ACC112 (cell line): Measurements from ENCODE around the gene IGFALS.

Experiments used
- H2AFZ ChIP-seq: fragments of 200-600 bp; sonication (generic); one replicate; pipeline ENCODE4 v1.6.0; 2017; ENCODE audit warnings: antibody characterized with exemption, low read length; ENCODE audit not compliant: unreplicated experiment
- H3K27ac ChIP-seq: fragments of 200-600 bp; sonication (generic); 2 replicates; pipeline ENCODE4 v1.5.1; 2014; ENCODE audit warnings: low read depth, mild to moderate bottlenecking, antibody characterized with exemption, low read length, moderate library complexity
- H3K27me3 ChIP-seq: fragments of 200-600 bp; sonication (generic); 2 replicates; pipeline ENCODE4 v1.6.1; 2014; ENCODE audit warnings: mild to moderate bottlenecking, antibody characterized with exemption, low read length, moderate library complexity, mixed read lengths; ENCODE audit not compliant: insufficient read depth
- H3K36me3 ChIP-seq: fragments of 200-600 bp; sonication (generic); 2 replicates; pipeline ENCODE4 v1.6.1; 2016; ENCODE audit warnings: mild to moderate bottlenecking, antibody characterized with exemption, low read length, moderate library complexity, mixed read lengths; ENCODE audit not compliant: insufficient read depth
- H3K4me1 ChIP-seq: fragments of 200-600 bp; sonication (generic); one replicate; pipeline ENCODE4 v1.6.1; 2016; ENCODE audit warnings: low read length, mixed read lengths; ENCODE audit not compliant: insufficient read depth, unreplicated experiment, control insufficient read depth
- H3K4me3 ChIP-seq: fragments of 200-600 bp; sonication (generic); 2 replicates; pipeline ENCODE4 v1.5.1; 2014; ENCODE audit warnings: mild to moderate bottlenecking, low read depth, low read length
- H3K79me2 ChIP-seq: fragments of 200-600 bp; sonication (generic); one replicate; pipeline ENCODE4 v1.6.0; 2016; ENCODE audit warnings: low read length; ENCODE audit not compliant: control insufficient read depth, unreplicated experiment, insufficient read depth

Gene IGFALS

DNA sequence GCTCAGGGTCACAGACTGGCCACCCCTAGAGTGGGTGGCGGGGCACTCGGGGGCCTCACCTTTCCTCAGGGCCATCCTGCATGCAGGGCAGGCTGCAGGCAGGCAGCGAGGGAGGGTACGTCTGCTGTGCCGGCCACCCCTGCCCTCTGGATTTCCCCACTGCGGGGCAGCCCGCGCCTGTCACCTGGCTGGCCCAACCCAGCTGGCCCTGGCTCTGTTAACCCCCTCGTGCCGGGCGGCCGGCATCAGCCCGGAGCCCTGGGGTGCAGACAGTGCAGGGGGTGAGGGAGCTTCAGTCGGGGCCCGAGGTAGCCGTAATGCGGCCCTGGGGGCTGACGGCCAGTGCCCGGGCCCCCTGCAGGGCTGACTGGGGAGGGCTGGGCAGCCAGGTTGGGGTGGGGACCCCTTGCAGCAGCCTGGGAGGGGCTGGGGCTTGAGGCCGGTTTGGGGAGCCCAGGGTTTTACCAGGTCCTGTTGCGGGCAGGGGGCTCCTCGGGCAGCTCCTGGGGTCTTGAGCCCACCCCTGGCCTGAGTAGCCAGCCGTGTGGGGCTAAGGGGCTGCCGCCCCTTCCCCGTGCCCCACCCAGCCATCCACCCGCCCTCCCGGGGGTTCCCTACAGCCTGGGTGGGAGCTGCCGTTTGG lies at the start of gene IGFALS:
Gene IGFALS (minus strand): TSS at position 128 of the 643 bp plus-strand sequence. CDS start 53 bp downstream, at position 75.
- Histone ChIP-seq H3K4me1 (no peaks in the 10 kb centered on the region), H3K36me3 (no peaks in the 10 kb centered on the region), H3K27ac (no peak within 1 kb of the TSS)

DNA sequence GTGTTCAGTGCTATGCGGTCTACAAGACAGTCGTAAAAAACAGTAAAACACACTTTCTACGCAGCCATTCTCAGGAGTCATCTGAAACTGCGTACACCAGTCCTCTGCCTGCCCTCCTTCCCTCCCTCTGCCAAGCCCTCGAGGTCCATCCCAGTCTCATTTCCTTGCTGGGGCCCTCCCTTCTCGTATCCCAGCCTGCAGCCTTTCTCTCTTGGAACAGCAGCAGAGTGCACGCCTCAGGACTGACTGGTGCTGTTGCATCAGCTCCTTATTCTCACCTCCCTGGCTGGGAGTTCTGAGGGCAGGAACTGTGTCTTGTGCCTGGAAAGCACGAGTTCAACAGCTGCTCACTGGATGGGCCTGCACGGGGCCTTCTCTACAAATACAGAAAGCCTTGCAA lies 46.0 kb upstream of the IGFALS start:
- H3K79me2 ChIP-seq: no peaks in the 10 kb centered on the region
- no peaks in the 10 kb centered on the region for H3K36me3 ChIP-seq
- no peak overlapping the region for H3K4me3 ChIP-seq
- H3K27me3 ChIP-seq: no peaks in the 10 kb centered on the region
- H3K27ac ChIP-seq: no peak overlapping the region
- peaks cover 3% of the 10 kb centered on the region for H3K4me1 ChIP-seq
- H2AFZ ChIP-seq: no peak overlapping the region

More for the DNA sequence above, at the start of gene IGFALS:
- Histone ChIP-seq H3K79me2 (peaks cover 2% of the 10 kb centered on the region), H2AFZ (no peak within 1 kb of the TSS), H3K27me3 (no peaks in the 10 kb centered on the region), H3K4me3 (no peak within 1 kb of the TSS)

DNA sequence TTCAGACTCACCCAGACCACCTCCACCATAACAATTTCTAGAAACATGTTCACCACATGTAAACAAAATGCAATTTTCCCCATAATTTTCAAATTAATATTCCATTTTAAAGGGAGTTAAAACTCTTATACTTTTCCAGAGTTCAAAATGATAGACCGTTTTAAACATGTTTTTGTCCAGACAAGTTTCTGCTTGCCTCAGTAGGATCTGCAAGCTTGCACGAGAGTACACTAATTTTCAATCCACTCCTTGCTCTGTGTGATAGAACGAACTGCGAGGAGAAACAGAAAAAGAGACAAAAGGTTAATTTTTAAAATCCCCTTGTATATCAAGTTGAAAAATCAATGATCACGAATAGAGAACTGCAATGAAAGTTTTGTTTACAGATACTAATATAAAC lies 40.6 kb upstream of the IGFALS start:
- H3K36me3 ChIP-seq: peaks cover 4% of the 10 kb centered on the region; the same call in 1 of the 2 replicates
- H3K79me2 ChIP-seq: peaks cover 21% of the 10 kb centered on the region
- H3K4me3 ChIP-seq: no peak overlapping the region
- H3K27me3 ChIP-seq: no peaks in the 10 kb centered on the region
- no peak overlapping the region for H3K27ac ChIP-seq
- H2AFZ ChIP-seq: no peak overlapping the region
- peaks cover 11% of the 10 kb centered on the region for H3K4me1 ChIP-seq

DNA sequence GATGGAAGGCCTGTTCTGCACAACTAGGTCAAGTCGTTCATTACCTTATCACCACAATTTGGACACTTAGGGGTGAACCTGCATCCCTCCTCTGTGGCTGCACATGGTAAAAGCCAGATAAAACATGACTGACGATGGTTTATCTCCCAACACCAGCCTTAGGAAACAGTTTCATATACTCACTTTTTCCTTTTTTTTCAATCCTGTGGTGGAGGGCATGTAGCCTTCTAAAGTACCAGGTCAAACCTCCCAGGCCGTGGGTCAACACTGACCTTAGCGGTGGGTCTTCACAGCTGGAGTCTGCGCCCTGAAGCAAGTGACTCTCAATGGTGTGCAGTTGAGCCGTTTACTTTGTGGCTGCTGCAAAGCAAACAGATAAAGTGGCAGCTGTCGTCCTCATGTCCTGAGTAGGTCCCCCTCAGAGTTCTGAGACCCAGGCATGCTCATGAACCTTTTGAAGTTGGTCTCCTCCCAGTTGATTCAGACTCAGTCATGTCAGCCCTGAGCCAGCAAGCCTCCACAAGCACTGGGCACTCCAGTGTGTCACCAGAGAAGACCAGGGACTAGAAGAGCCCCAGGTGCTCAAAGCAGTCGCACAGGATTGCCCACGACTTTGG lies 39.4 kb upstream of the IGFALS start:
- Histone ChIP-seq H3K27ac (no peak overlapping the region), H3K27me3 (no peaks in the 10 kb centered on the region), H3K4me3 (no peak overlapping the region), H3K79me2 (peaks cover 30% of the 10 kb centered on the region), H3K36me3 (peaks cover 4% of the 10 kb centered on the region; the same call in 1 of the 2 replicates), H3K4me1 (peaks cover 17% of the 10 kb centered on the region), H2AFZ (no peak overlapping the region)

DNA sequence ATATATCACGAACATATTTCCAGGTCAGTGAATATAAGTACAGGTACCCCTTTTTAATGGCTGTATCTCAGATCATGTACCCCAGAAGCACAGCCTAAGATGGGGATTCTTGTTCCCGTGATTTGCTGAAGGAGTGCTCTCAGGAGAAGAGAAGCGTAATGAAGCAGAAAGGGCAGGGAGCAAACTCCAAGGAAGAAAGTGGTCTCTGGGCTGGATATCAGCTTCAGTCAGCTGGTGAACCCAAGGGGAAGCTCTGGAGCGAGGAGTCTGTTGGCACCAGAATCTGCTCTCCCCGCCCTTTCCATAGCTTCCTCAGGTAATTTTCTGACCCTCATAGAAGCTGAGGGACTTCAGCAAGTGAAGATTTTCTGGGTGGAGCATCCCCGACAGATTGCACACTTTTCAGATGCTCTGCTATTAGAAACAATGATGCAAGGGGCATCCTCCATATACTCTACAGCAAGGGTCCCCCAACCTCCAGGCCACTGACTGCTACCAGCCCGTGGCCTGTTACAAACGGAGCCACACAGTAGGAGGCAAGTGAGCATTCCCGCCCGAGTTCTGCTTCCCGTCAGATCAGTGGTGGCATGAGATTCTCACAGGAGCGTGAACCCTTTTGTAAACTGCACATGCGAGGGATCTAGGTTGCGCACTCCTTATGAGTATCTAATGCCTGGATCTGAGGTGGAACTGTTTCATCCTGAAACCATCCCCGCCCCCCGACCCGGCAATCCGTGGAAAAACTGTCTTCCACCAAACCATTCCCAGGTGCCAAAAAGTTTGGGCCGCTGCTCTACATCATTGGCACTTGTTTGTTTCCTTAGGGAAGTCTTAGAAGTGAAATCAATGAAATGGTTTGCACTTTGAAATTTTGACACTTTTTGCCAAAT lies 37.9 kb upstream of the IGFALS start:
- no peak overlapping the region for H3K27ac ChIP-seq
- no peak overlapping the region for H2AFZ ChIP-seq
- no peaks in the 10 kb centered on the region for H3K27me3 ChIP-seq
- H3K4me3 ChIP-seq: no peak overlapping the region
- peaks cover 17% of the 10 kb centered on the region for H3K4me1 ChIP-seq
- H3K79me2 ChIP-seq: peaks cover 38% of the 10 kb centered on the region
- peaks cover 4% of the 10 kb centered on the region; the same call in 1 of the 2 replicates for H3K36me3 ChIP-seq

DNA sequence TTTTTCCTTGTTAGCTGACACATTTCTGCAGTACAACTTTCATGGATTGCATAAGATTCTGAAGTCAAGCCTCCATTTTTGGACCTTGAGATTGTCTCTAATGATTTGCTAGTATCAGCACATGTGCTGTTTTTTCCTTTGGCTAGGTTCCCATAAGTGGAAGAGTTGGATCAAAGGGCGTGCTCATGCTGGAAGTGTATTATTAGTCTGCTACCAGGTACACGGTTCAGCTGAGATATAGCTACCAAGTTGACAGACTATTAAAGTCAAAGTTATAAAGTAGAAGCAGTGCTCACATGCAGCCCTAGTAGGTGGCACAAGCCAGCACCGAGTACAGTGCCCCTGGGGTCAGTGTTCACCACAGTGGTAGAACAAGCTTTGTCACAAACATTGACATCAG lies 36.7 kb upstream of the IGFALS start:
- H2AFZ ChIP-seq: no peak overlapping the region
- peaks cover 4% of the 10 kb centered on the region; the same call in 1 of the 2 replicates for H3K36me3 ChIP-seq
- H3K4me3 ChIP-seq: peak overlapping the region; percentile 34; the same call in 1 of the 2 replicates
- H3K79me2 ChIP-seq: peaks cover 38% of the 10 kb centered on the region
- no peaks in the 10 kb centered on the region for H3K27me3 ChIP-seq
- peaks cover 23% of the 10 kb centered on the region for H3K4me1 ChIP-seq
- H3K27ac ChIP-seq: no peak overlapping the region

DNA sequence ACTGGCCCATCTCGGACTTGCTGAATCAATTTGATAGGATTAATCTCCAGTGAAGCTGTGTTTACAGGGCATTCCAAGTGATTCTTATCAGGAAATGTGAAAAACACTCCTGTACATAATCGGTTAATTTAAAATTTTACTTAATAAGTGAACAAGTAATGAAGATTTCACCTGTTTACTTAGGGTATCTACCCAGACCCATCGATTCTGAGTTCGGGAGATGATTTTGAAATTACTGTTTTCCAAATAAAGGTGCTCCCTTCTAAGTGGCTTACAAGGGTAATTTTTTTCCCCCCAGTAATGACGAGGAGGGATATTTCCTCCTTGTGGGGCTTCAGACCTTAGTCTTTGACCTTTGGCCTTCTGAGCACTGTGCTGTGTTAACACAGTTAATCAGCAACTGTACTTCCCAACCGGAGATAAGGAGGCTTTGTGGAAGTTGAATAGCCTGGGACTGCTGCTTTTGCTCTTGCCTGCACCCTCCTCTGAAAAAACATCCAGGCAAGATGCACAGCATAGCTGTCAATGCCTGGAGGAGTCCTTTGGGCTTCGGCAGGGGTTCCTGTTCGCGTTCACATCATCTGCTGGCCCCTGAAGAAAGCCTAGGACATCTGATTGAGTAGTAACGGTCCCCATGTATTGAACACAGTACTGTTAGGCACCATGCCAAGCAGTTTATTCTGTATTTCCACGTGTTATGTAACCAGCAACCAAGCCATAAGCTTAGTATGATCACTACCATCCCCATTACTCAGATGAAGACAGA lies 35.3 kb upstream of the IGFALS start:
- H3K79me2 ChIP-seq: peaks cover 38% of the 10 kb centered on the region
- H2AFZ ChIP-seq: no peak overlapping the region
- H3K27ac ChIP-seq: no peak overlapping the region

DNA sequence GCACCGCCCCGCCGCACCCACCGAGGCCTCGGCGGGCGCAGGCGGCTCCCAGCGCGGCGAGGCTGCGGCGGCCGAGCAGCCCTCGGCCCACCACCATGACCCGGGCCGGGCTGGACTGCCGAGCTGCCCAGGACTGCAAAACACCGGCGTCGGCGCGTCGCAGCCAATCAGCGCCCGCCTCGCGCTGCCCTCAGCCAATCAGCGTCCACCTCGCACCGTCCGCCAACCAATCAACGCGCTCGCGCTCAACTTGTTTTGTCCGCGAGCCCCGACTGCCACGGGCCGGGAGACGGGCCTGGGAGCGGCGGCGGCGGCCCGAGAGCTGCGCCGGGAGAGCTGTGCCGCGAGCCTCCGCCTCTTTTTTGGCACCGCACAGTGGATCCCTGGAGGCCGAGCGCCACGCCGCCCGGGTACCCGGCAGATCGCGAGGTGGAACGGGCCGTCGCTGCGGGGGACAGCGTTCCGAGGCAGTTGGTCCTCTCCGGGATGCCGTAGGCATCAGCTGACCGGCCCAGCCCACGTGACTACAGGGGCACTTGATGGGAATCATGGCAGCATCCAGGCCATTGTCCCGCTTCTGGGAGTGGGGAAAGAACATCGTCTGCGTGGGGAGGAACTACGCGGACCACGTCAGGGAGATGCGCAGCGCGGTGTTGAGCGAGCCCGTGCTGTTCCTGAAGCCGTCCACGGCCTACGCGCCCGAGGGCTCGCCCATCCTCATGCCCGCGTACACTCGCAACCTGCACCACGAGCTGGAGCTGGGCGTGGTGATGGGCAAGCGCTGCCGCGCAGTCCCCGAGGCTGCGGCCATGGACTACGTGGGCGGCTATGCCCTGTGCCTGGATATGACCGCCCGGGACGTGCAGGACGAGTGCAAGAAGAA lies 33.4 kb upstream of the IGFALS start, which contains the start of the genes FAHD1 and HAGH:
Gene FAHD1 (plus strand): TSS at position 516 of the 883 bp plus-strand sequence. CDS start 33 bp downstream, at position 549.
Gene HAGH (minus strand): TSS at position 135 of the 883 bp plus-strand sequence. CDS start 38 bp downstream, at position 97.
- peak within 1 kb of the TSS; percentile 86 for H3K4me3 ChIP-seq
- H3K79me2 ChIP-seq: peaks cover 38% of the 10 kb centered on the region
- H3K36me3 ChIP-seq: peaks cover 4% of the 10 kb centered on the region; the same call in 1 of the 2 replicates
- peak within 1 kb of the TSS; percentile 84 for H2AFZ ChIP-seq
- no peaks in the 10 kb centered on the region for H3K27me3 ChIP-seq
- peak within 1 kb of the TSS; percentile 63 for H3K27ac ChIP-seq
- H3K4me1 ChIP-seq: peaks cover 23% of the 10 kb centered on the region

More for the DNA sequence above, 35.3 kb upstream of the IGFALS start:
- H3K27me3 ChIP-seq: no peaks in the 10 kb centered on the region
- peaks cover 4% of the 10 kb centered on the region; the same call in 1 of the 2 replicates for H3K36me3 ChIP-seq
- peak overlapping the region; percentile 86 for H3K4me3 ChIP-seq
- peaks cover 23% of the 10 kb centered on the region for H3K4me1 ChIP-seq
